Ovary (tissue), 9 donors: ENCODE results near the gene CCDC136. TPM values are rescaled to one million over a fixed set of nuclear protein-coding genes. Genes with fewer than 3 reads are reported as not detected.

Experiments
- DNase-seq, 5 donors: peaks; one replicate each; pipeline ENCODE4 v3.0.0-alpha.2; 2019 to 2020
- H3K27ac ChIP-seq, 2 donors: fragments of 200-600 bp; one replicate each; pipeline versions ENCODE4 v1.5.1 to v1.8.0; 2019 to 2022
- H3K27me3 ChIP-seq: fragments of 200-600 bp; one replicate; pipeline ENCODE4 v1.8.0; 2022
- H3K36me3 ChIP-seq: fragments of 200-600 bp; sonication (generic); one replicate; pipeline ENCODE4 v1.5.1; 2019
- H3K4me1 ChIP-seq: one replicate; pipeline ENCODE4 v1.8.1; 2013; ENCODE audit warnings: mild to moderate bottlenecking, moderate library complexity; ENCODE audit not compliant: insufficient read depth
- H3K4me3 ChIP-seq: fragments of 200-600 bp; sonication (generic); one replicate; pipeline ENCODE4 v1.5.1; 2017
- H3K9me3 ChIP-seq, 2 donors: fragments of 200-600 bp in 1 of 2; sonication (generic) in 1 of 2; one replicate each; pipeline versions ENCODE4 v1.5.1 to v1.8.1; 2013 to 2019; ENCODE audit warnings: mild to moderate bottlenecking in 1 of 2, moderate library complexity in 1 of 2
- CTCF ChIP-seq, 3 donors: fragments of 450-650 bp in 2 of 3; fragments of 200-600 bp in 1 of 3; IDR thresholded peaks; one replicate each; pipeline versions ENCODE4 v1.5.1 to v1.8.0; 2016 to 2022; ENCODE audit warnings: antibody characterized with exemption in 3 of 3, mild to moderate bottlenecking in 1 of 3
- EP300 ChIP-seq: sonication (generic); formaldehyde crosslinking; IDR thresholded peaks from one replicate; pipeline ENCODE4 v1.6.1; 2017; ENCODE audit warnings: antibody characterized with exemption
- POLR2A ChIP-seq: fragments of 450-650 bp; IDR thresholded peaks from one replicate; pipeline ENCODE4 v1.6.1; 2017; ENCODE audit warnings: antibody characterized with exemption, mild to moderate bottlenecking, moderate library complexity
- WGBS, 3 donors: extraction: QIAGEN DNeasy Blood & Tissue Kit in 1 of 3; methylation state at CpG; one replicate each; pipeline versions ENCODE4 v1.1.5 to v1.1.7; 2013 to 2017; 5-methylcytosine and 5-hydroxymethylcytosine counted together
- intact Hi-C, 4 donors: fragments of 100-400 bp; cut with DNase I; formaldehyde crosslinking; loops; one replicate each; pipeline versions ENCODE4 v1.11.0 to v1.15.1; 2022 to 2023
- polyA plus RNA-seq, 2 donors: library from polyadenylated mRNA; stranded (reverse); fragments of 200-250 nt in 1 of 2; fragments of 350-450 nt in 1 of 2; fragmentation: Illumina TruSeq in 1 of 2; extraction: RNeasy Lipid Tissue Mini Kit (QIAGEN cat#74804) in 1 of 2; gene quantifications; one replicate each; pipeline ENCODE4 v1.2.3, GENCODE V29; 2013 to 2014
- total RNA-seq, 7 donors: library from RNA; depleted of rRNA in 2 of 7; stranded (reverse); fragments of >200 nt in 2 of 7; fragmentation: NEBNext Ultra II Directional in 3 of 7; extraction: Animal tissue kit (Norgen Biotek cat#: 25700) in 3 of 7; gene quantifications; one replicate each; pipeline versions ENCODE4 v1.1.0 to v1.2.4, GENCODE V29; 2016 to 2023
- donor health status: DM: no; HTN: no; CAD: no; lungs with moderate emphysema.
- donor health status: DM: no; HTN: no; CAD: no.
- donor health status: Bipolar disorder and iron deficiency.
- donor health status: DM: yes; HTN: yes; CAD: no.
- donor health status: DM: no; HTN: no; CAD: no.
- donor health status: DM: yes; HTN: yes; CAD: no.

CCDC136 gene
- total and polyA plus RNA-seq, 9 donors: 2.4 to 14.0 (median 5.8) TPM

DNA sequence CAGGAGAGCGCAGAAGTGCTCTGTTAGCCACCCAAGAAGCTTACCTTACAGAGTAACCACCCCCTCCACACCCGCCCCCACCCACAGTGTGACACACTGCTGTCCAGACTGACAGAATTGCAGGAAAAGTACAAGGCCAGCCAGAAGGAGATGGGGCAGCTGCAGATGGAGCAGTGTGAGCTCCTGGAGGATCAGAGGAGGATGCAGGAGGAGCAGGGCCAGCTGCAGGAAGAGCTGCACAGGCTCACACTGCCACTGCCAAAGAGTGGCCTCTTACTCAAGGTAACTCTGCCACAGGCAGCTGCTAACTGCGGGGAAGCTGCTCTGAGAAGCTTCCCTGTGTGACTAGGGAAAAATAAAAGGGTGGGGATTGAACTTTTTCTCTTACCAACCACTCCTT, 17.6 kb downstream of the CCDC136 start:
- H3K4me3 ChIP-seq: no peak overlapping the region
- no peaks in the 10 kb centered on the region for H3K9me3 ChIP-seq
- TF ChIP-seq POLR2A: no peak
- no peaks in the 10 kb centered on the region for H3K4me1 ChIP-seq
- 77 to 80% (median 79%) methylated on average over 3 of the region's 3 CpGs for WGBS, 3 donors
- no peak for DNase-seq
- intact Hi-C loops: no loop called here
- no peaks in the 10 kb centered on the region for H3K36me3 ChIP-seq
- no peak overlapping the region for H3K27ac ChIP-seq
- H3K27me3 ChIP-seq: no peaks in the 10 kb centered on the region

DNA sequence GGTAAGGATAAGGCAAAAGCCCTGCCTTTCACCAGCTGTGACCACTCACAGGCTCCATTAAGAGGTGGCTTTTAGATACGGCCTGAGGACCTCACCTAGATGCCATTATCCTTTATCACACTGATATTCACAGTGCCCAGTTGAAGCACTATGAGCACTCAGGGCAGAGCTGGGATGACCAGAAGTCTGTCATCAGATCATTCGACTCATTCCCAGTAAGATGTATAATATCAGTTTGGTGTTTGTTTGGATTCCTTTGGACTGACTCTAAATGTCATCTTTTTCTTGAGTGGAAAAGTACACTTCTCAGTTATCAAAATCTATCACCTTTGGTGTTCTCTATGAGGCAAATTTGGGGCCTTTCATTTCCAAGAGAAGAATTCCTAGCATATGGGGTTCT, 18.7 kb downstream of the CCDC136 start:
- H3K27me3 ChIP-seq: no peaks in the 10 kb centered on the region
- H3K27ac ChIP-seq: no peak overlapping the region
- H3K4me1 ChIP-seq: no peaks in the 10 kb centered on the region
- no peaks in the 10 kb centered on the region for H3K9me3 ChIP-seq
- no peaks in the 10 kb centered on the region for H3K36me3 ChIP-seq
- intact Hi-C loops: no loop called here
- 86 to 94% (median 89%) methylated on average over 2 of the region's 2 CpGs for WGBS, 3 donors
- H3K4me3 ChIP-seq: no peak overlapping the region
- no peak for DNase-seq
- TF ChIP-seq EP300 (no peak), CTCF (IDR thresholded peaks at IDR 0.05) (no peak), POLR2A (no peak)

GRCh38 chr7:128810997-128811396, 19.2 kb downstream of the CCDC136 start:
- 89 to 97% (median 97%) methylated on average over 3 of the region's 3 CpGs for WGBS, 3 donors
- Histone ChIP-seq H3K36me3 (no peaks in the 10 kb centered on the region), H3K4me3 (no peak overlapping the region), H3K27me3 (no peaks in the 10 kb centered on the region), H3K4me1 (no peaks in the 10 kb centered on the region), H3K27ac (no peak overlapping the region), H3K9me3 (no peaks in the 10 kb centered on the region)
- intact Hi-C loops: no loop called here
- no peak for TF ChIP-seq EP300
- no peak for TF ChIP-seq CTCF (IDR thresholded peaks at IDR 0.05)
- no peak for DNase-seq

DNA sequence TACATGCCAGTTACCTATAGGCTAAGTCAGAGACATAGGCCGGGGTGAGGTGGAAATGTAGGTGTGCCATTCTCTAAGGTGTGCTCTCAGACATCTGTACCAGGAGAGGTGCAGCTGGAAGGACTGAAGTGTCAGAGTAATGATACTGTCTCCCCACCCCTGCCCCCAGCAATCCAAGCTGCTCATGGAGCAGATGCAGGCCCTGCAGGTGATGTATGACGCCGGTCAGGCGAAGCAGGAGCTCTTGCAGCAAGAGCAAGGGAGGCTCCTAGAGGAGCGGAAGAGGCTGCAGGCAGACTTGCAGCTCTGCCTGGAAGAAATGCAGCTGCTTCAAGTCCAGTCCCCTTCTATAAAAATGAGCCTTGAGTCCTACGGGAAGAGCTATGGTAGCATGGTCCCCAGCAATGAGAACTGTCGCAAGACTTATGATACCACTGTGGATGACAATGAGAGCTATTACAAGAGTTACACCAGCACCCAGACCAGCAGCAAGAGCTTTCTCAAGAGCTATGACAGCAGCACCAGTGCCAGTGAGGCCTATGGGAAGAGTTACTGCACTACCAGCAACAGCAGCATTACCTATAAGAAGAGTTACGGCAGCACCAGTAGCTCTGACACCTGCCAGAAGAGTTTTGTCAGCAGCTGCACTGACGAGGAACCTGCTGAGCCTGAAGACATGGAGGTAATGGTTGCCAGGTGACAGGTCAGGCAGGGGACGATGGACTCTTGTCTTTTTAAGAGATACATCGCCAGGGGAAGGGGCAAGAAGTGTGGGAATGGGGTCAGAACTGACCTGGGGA, 20.1 kb downstream of the CCDC136 start:
- no peak for TF ChIP-seq POLR2A
- TF ChIP-seq CTCF (IDR thresholded peaks at IDR 0.05): no peak
- TF ChIP-seq EP300: no peak
- no peaks in the 10 kb centered on the region for H3K27me3 ChIP-seq
- intact Hi-C loops: no loop called here
- 92 to 95% (median 94%) methylated on average over 11 of the region's 11 CpGs for WGBS, 3 donors
- H3K4me3 ChIP-seq: no peak overlapping the region
- no peaks in the 10 kb centered on the region for H3K4me1 ChIP-seq
- DNase-seq: no peak
- no peaks in the 10 kb centered on the region for H3K36me3 ChIP-seq
- no peak overlapping the region for H3K27ac ChIP-seq
- no peaks in the 10 kb centered on the region for H3K9me3 ChIP-seq

GRCh38 chr7:128812514-128813168, 20.9 kb downstream of the CCDC136 start:
- Histone ChIP-seq H3K4me1 (no peaks in the 10 kb centered on the region), H3K9me3 (no peaks in the 10 kb centered on the region), H3K27me3 (no peaks in the 10 kb centered on the region), H3K36me3 (no peaks in the 10 kb centered on the region), H3K4me3 (no peak overlapping the region), H3K27ac (no peak overlapping the region)
- intact Hi-C loops: no loop called here
- peak in 2 of 5 donors; percentile 38 to 67 for DNase-seq
- TF ChIP-seq CTCF (IDR thresholded peaks at IDR 0.05) (no peak), POLR2A (no peak), EP300 (no peak)
- WGBS, 3 donors: 35 to 40% (median 36%) methylated on average over 11 of the region's 11 CpGs
